ENCODE measurements around the gene SH2D5. TPM values are rescaled to one million over a fixed set of nuclear protein-coding genes. Genes with fewer than 3 reads are reported as not detected.

Gene SH2D5
- total RNA-seq, 1 experiment from 2014 or later = 3.5 TPM

- no peak for DNase-seq
- BruUV-seq (replicated peaks) = no TSS peak
- no peak for TF ChIP-seq CTCF (IDR thresholded peaks at IDR 0.05; ENCODE audit: insufficient read depth in 1 of 2, low read depth in 1 of 2, low read length in 1 of 2, severe bottlenecking in 1 of 2, unreplicated experiment in 1 of 2)
- Mint-ChIP-seq H3K9me3 (ENCODE audit: unreplicated experiment) (no peaks in the 10 kb centered on the region), H3K4me3 (ENCODE audit: unreplicated experiment) (no peak overlapping the region), H3K27me3 (ENCODE audit: insufficient read depth, unreplicated experiment) (no peaks in the 10 kb centered on the region), H3K27ac (ENCODE audit: unreplicated experiment) (peak overlapping the region; percentile 26), H3K36me3 (ENCODE audit: insufficient read depth, unreplicated experiment) (peaks cover 42% of the 10 kb centered on the region), H3K4me1 (ENCODE audit: low read depth, unreplicated experiment) (no peaks in the 10 kb centered on the region)
- Histone ChIP-seq H3K27me3 (replicated peaks; ENCODE audit: control insufficient read depth, insufficient read depth, low read length) (no peaks in the 10 kb centered on the region), H3K4me1 (peaks cover 6% of the 10 kb centered on the region; the same call in 1 of the 2 replicates), H3K9me3 (no peaks in the 10 kb centered on the region), H3K4me3 (ENCODE audit: low read depth, low read length) (no peak overlapping the region), H3K36me3 (ENCODE audit: control insufficient read depth, insufficient read depth, low read length) (peaks cover 2% of the 10 kb centered on the region; the same call in 1 of the 2 replicates)
- POLR2A ChIA-PET = no interaction called here
- CTCF ChIA-PET = interaction anchor here (0.6 kb wide), 2 partner anchors 15 to 20 kb away, joined by 3 to 5 read pairs; no protein-coding TSS in a partner anchor
- intact Hi-C loops (cut with micrococcal nuclease; ENCODE audit: unreplicated experiment) = no loop called here
Observed at GRCh38 chr1:20735581-20736111, 3.1 kb upstream of the SH2D5 start.

DNA sequence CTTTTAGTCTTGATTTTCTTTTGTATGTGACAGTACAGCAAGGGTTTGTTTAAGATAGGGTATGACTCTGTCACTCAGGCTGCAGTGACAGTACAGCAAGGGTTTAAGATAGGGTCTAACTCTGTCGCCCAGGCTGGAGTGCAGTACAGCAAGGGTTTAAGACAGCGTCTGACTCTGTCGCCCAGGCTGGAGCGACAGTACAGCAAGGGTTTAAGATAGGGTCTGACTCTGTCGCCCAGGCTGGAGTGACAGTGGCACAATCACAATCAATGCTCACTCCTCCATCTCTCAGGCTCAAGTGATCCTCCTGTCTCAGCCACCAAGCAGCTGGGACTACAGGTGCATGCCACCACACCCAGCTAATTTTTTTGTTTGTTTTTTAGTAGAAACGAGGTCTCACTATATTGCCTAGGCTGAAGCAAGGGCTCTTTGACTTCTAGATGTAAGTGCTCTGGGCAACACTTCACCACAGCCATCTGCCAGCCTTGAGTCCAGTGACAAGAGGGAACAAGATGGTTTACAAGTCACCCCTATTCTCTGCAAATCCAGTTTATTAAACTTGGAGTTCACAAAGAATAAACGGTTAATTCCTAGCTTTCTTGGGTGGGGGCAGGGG is 965 bp upstream of the SH2D5 start:
- TF ChIP-seq CTCF (IDR thresholded peaks at IDR 0.05; ENCODE audit: insufficient read depth in 1 of 2, low read depth in 1 of 2, low read length in 1 of 2, severe bottlenecking in 1 of 2, unreplicated experiment in 1 of 2) = no peak
- H3K27me3 ChIP-seq (replicated peaks; ENCODE audit: control insufficient read depth, insufficient read depth, low read length) = no peaks in the 10 kb centered on the region
- Mint-ChIP-seq H3K27ac (ENCODE audit: unreplicated experiment) (peak overlapping the region; percentile 55), H3K36me3 (ENCODE audit: insufficient read depth, unreplicated experiment) (peaks cover 34% of the 10 kb centered on the region), H3K4me3 (ENCODE audit: unreplicated experiment) (peak overlapping the region; percentile 95), H3K27me3 (ENCODE audit: insufficient read depth, unreplicated experiment) (no peaks in the 10 kb centered on the region), H3K9me3 (ENCODE audit: unreplicated experiment) (no peaks in the 10 kb centered on the region), H3K4me1 (ENCODE audit: low read depth, unreplicated experiment) (peaks cover 6% of the 10 kb centered on the region)
- DNase-seq = no peak
- intact Hi-C loops (cut with micrococcal nuclease; ENCODE audit: unreplicated experiment) = loop anchor here (1.0 kb wide), 1 partner anchor 37 kb away; no protein-coding TSS in a partner anchor
- peaks cover 2% of the 10 kb centered on the region; the same call in 1 of the 2 replicates for H3K36me3 ChIP-seq (ENCODE audit: control insufficient read depth, insufficient read depth, low read length)
- CTCF ChIA-PET = interaction anchor here (0.6 to 1.1 kb wide), 3 partner anchors 16 to 854 kb away, joined by 4 read pairs; partner anchors contain the start of gene KIF17
- BruUV-seq (replicated peaks) = TSS peak; percentile 77
- peak overlapping the region; percentile 39 for H3K4me3 ChIP-seq (ENCODE audit: low read depth, low read length)
- no peaks in the 10 kb centered on the region for H3K9me3 ChIP-seq
- POLR2A ChIA-PET = interaction anchor here (1.0 kb wide), 1 partner anchor 53 kb away, joined by 6 read pairs; the partner anchor contains the start of gene HP1BP3
- peaks cover 6% of the 10 kb centered on the region; the same call in 1 of the 2 replicates for H3K4me1 ChIP-seq

- Histone ChIP-seq H3K4me3 (ENCODE audit: low read depth, low read length) (peak overlapping the region; percentile 39), H3K36me3 (ENCODE audit: control insufficient read depth, insufficient read depth, low read length) (peaks cover 2% of the 10 kb centered on the region; the same call in 1 of the 2 replicates), H3K4me1 (peaks cover 6% of the 10 kb centered on the region; the same call in 1 of the 2 replicates), H3K9me3 (no peaks in the 10 kb centered on the region), H3K27me3 (replicated peaks; ENCODE audit: control insufficient read depth, insufficient read depth, low read length) (no peaks in the 10 kb centered on the region)
- Mint-ChIP-seq H3K27me3 (ENCODE audit: insufficient read depth, unreplicated experiment) (no peaks in the 10 kb centered on the region), H3K9me3 (ENCODE audit: unreplicated experiment) (no peaks in the 10 kb centered on the region), H3K4me1 (ENCODE audit: low read depth, unreplicated experiment) (peaks cover 13% of the 10 kb centered on the region), H3K27ac (ENCODE audit: unreplicated experiment) (peak overlapping the region; percentile 55), H3K36me3 (ENCODE audit: insufficient read depth, unreplicated experiment) (peaks cover 24% of the 10 kb centered on the region), H3K4me3 (ENCODE audit: unreplicated experiment) (peak overlapping the region; percentile 95)
- ChIA-PET POLR2A (no interaction called here), CTCF (interaction anchor here (0.6 kb wide), 1 partner anchor 209 kb away, joined by 4 read pairs; no protein-coding TSS in a partner anchor)
- intact Hi-C loops (cut with micrococcal nuclease; ENCODE audit: unreplicated experiment) = no loop called here
- no TSS peak for BruUV-seq (replicated peaks)
- no peak for TF ChIP-seq CTCF (IDR thresholded peaks at IDR 0.05; ENCODE audit: insufficient read depth in 1 of 2, low read depth in 1 of 2, low read length in 1 of 2, severe bottlenecking in 1 of 2, unreplicated experiment in 1 of 2)
- DNase-seq = peak; percentile 71 to 75
Observed at GRCh38 chr1:20732071-20732587, 374 bp downstream of the SH2D5 start.

All from Caco-2 (cell line).